ENCODE data around the gene TTC39C. TPM values are rescaled to one million over a fixed set of nuclear protein-coding genes. Genes with fewer than 3 reads are reported as not detected.
"Not testable (repeated sequence)": the region's sequence is repeated elsewhere in the genome, so short reads cannot be mapped to it uniquely, and the experiment has no call there.

TTC39C gene
- total and polyA plus RNA-seq, 2 experiments from 2014 or later = 69.4 to 136 TPM

DNA sequence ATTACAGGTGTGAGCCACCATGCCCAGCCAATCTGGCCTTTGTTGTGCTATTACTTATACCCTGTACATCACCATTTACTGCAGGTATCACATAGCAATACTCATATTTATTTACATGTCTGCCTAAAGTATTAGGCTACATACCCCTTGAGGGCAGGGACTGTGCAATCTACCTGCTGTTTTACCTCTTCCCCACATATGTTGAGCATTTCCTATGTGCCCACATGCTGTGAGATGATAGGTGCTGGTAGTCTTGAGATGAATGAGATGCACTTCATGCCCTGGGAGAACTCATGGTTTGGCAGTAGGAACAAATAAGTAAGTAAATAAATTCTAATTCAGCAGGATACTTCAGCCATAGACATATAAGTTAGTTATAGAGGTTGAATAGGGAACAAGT, 59.2 kb downstream of the TTC39C start (continued):
- TF ChIP-seq, protein P1, sequence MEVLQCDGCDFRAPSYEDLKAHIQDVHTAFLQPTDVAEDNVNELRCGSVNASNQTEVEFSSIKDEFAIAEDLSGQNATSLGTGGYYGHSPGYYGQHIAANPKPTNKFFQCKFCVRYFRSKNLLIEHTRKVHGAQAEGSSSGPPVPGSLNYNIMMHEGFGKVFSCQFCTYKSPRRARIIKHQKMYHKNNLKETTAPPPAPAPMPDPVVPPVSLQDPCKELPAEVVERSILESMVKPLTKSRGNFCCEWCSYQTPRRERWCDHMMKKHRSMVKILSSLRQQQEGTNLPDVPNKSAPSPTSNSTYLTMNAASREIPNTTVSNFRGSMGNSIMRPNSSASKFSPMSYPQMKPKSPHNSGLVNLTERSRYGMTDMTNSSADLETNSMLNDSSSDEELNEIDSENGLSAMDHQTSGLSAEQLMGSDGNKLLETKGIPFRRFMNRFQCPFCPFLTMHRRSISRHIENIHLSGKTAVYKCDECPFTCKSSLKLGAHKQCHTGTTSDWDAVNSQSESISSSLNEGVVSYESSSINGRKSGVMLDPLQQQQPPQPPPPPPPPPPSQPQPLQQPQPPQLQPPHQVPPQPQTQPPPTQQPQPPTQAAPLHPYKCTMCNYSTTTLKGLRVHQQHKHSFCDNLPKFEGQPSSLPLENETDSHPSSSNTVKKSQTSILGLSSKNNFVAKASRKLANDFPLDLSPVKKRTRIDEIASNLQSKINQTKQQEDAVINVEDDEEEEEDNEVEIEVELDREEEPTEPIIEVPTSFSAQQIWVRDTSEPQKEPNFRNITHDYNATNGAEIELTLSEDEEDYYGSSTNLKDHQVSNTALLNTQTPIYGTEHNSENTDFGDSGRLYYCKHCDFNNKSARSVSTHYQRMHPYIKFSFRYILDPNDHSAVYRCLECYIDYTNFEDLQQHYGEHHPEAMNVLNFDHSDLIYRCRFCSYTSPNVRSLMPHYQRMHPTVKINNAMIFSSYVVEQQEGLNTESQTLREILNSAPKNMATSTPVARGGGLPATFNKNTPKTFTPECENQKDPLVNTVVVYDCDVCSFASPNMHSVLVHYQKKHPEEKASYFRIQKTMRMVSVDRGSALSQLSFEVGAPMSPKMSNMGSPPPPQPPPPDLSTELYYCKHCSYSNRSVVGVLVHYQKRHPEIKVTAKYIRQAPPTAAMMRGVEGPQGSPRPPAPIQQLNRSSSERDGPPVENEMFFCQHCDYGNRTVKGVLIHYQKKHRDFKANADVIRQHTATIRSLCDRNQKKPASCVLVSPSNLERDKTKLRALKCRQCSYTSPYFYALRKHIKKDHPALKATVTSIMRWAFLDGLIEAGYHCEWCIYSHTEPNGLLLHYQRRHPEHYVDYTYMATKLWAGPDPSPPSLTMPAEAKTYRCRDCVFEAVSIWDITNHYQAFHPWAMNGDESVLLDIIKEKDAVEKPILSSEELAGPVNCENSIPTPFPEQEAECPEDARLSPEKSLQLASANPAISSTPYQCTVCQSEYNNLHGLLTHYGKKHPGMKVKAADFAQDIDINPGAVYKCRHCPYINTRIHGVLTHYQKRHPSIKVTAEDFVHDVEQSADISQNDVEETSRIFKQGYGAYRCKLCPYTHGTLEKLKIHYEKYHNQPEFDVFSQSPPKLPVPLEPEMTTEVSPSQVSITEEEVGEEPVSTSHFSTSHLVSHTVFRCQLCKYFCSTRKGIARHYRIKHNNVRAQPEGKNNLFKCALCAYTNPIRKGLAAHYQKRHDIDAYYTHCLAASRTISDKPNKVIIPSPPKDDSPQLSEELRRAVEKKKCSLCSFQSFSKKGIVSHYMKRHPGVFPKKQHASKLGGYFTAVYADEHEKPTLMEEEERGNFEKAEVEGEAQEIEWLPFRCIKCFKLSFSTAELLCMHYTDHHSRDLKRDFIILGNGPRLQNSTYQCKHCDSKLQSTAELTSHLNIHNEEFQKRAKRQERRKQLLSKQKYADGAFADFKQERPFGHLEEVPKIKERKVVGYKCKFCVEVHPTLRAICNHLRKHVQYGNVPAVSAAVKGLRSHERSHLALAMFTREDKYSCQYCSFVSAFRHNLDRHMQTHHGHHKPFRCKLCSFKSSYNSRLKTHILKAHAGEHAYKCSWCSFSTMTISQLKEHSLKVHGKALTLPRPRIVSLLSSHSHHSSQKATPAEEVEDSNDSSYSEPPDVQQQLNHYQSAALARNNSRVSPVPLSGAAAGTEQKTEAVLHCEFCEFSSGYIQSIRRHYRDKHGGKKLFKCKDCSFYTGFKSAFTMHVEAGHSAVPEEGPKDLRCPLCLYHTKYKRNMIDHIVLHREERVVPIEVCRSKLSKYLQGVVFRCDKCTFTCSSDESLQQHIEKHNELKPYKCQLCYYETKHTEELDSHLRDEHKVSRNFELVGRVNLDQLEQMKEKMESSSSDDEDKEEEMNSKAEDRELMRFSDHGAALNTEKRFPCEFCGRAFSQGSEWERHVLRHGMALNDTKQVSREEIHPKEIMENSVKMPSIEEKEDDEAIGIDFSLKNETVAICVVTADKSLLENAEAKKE (CRISPR knock-in tag; IDR thresholded peaks at IDR 0.05) = no peak
- TF ChIP-seq ZNF114 (CRISPR knock-in tag; IDR thresholded peaks at IDR 0.05) (no peak), JUNB (IDR thresholded peaks at IDR 0.05; ENCODE audit: unreplicated experiment) (no peak), CTCF (conservative IDR thresholded peaks at IDR 0.05; ENCODE audit: low read depth in 2 of 2) (no peak), EZH2 (IDR thresholded peaks at IDR 0.05; ENCODE audit: low read depth, unreplicated experiment) (no peak), STAT1 (IDR thresholded peaks at IDR 0.05; ENCODE audit: unreplicated experiment) (no peak), CREB1 (CRISPR knock-in tag; IDR thresholded peaks at IDR 0.05; ENCODE audit: low read depth) (no peak)

- not testable (repeated sequence) for H4K20me1 ChIP-seq (replicated peaks; ENCODE audit: insufficient read depth); H3K4me3 Mint-ChIP-seq; H3K4me3 ChIP-seq; H3F3A ChIP-seq (replicated peaks; ENCODE audit: low read depth); H3K27me3 Mint-ChIP-seq (ENCODE audit: insufficient read depth, low read depth, poor library complexity); H3K79me2 ChIP-seq (replicated peaks; ENCODE audit: insufficient read depth); H3K4me2 ChIP-seq; H3K4me1 ChIP-seq (ENCODE audit: insufficient read depth); DNase-seq (ENCODE audit: low spot score); H3K27ac ChIP-seq (ENCODE audit: low read depth); H3K9me3 Mint-ChIP-seq; ATAC-seq; H3K27me3 ChIP-seq (ENCODE audit: insufficient read depth); H2AFZ ChIP-seq; H3K27ac Mint-ChIP-seq; H3K9me2 ChIP-seq (ENCODE audit: insufficient read depth)
- Mint-ChIP-seq H3K4me1 (peaks cover 11% of the 10 kb centered on the region), H3K36me3 (ENCODE audit: low read depth) (peaks cover 24% of the 10 kb centered on the region)
- peaks cover 13% of the 10 kb centered on the region; the same call in 1 of the 2 replicates for H3K36me3 ChIP-seq (ENCODE audit: insufficient read depth)
Observed at GRCh38 chr18:24074757-24075156, 60.2 kb downstream of the TTC39C start.

Measured in GM23338 (cell line).